H1 (cell line): ENCODE measurements around the gene PCGF6. TPM values are rescaled to one million over a fixed set of nuclear protein-coding genes. Genes with fewer than 3 reads are reported as not detected.

ENCODE experiments used
- RAD21 ChIP-seq, 2 experiments: IDR thresholded peaks in 1 of 2; conservative IDR thresholded peaks in 1 of 2; 2 replicates each; pipeline ENCODE4 v1.6.1; 2011; ENCODE audit warnings: low read depth in 2 of 2, low read length in 2 of 2, improper control_type of control experiment in 1 of 2, inconsistent platforms in 1 of 2, mild to moderate bottlenecking in 1 of 2, moderate library complexity in 1 of 2
- SIN3A ChIP-seq, 2 experiments: IDR thresholded peaks in 1 of 2; conservative IDR thresholded peaks in 1 of 2; 2 replicates each; pipeline ENCODE4 v1.6.1; 2011 to 2012; ENCODE audit warnings: low read length in 2 of 2, improper control_type of control experiment in 1 of 2, low read depth in 1 of 2, mild to moderate bottlenecking in 1 of 2
- SP1 ChIP-seq: IDR thresholded peaks from 2 replicates; pipeline ENCODE4 v1.6.1; 2011; ENCODE audit warnings: low read depth, low read length
- SRF ChIP-seq: IDR thresholded peaks from 2 replicates; pipeline ENCODE4 v1.6.1; 2011; ENCODE audit warnings: mild to moderate bottlenecking, low read depth, low read length, moderate library complexity
- TAF1 ChIP-seq: IDR thresholded peaks from 2 replicates; pipeline ENCODE4 v1.6.1; 2011; ENCODE audit warnings: mild to moderate bottlenecking, low read depth, low read length
- TEAD4 ChIP-seq: IDR thresholded peaks from 2 replicates; pipeline ENCODE4 v1.6.1; 2012; ENCODE audit warnings: low read depth, low read length, inconsistent platforms, mixed read lengths
- polyA plus RNA-seq, 7 experiments: library from polyadenylated mRNA; depleted of rRNA in 3 of 7; stranded (reverse) in 5 of 7; unstranded in 2 of 7; fragments of >200 nt in 5 of 7; fragments of 200-250 nt in 2 of 7; gene quantifications; 1 replicate in 5 of 7; 2 replicates in 1 of 7; 4 replicates in 1 of 7; pipeline versions ENCODE4 v1.2.1 to v1.2.3, GENCODE V29; 2011 to 2013; ENCODE audit warnings: missing spikeins in 2 of 7, mixed read lengths in 2 of 7
- total RNA-seq: library from RNA; stranded (reverse); fragmentation: NEBNext Ultra II Directional; extraction: Animal tissue kit (Norgen Biotek cat#: 25700); gene quantifications from 2 replicates; pipeline ENCODE4 v1.2.1, GENCODE V29; 2021
- TF ChIP-seq, protein P1 (sequence below): IDR thresholded peaks from 2 replicates; pipeline ENCODE4 v1.6.1; 2012; ENCODE audit warnings: low read length, inconsistent platforms
- TF ChIP-seq, protein P2 (sequence below): IDR thresholded peaks from 2 replicates; pipeline ENCODE4 v1.6.1; 2011; ENCODE audit warnings: low read depth, mild to moderate bottlenecking, low read length; ENCODE audit not compliant: insufficient read depth

Gene PCGF6
- total and polyA plus RNA-seq, 2 of the 8 experiments (the other 6 are each of a cell fraction or from before 2014, with no cell fraction given) = 6.9 to 18.6 TPM

DNA sequence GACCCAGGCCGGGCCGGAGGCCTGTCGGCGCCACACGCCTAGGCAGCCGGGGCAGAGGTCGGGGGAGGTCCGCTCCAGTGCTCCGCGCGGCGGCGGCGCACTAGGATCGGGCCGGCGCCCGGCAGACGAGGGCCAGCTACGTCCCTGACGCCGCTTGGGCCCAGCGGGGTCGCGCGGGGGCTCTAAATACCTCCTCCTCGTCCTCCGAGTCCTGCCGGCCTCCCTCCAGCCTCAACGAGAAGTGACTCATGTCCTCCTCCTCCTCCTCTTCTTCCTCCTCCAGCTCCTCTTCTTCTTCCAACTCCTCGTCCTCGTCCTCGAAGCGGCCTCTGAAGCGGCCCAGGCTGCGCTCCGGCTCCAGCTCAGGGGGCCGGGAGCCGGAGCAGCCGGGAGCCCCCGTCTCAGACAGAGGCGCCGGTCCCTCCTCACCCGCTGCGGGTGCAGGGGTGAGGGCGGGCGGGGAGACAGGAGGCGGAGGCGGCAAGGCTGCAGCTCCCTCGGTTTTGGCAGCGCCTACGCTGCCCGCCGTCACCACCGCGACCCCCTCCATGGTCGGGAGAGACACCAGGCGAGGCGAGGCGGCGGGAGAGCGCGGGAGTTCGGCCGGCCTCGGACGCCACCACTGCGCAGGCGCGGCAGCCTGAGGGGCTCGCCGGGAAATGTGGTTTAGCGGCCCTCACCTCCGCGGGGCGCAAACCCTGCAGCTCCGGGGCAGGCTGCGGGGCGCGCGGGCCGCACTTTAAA lies at the start of gene PCGF6 (continued):
- TF ChIP-seq, protein P1, sequence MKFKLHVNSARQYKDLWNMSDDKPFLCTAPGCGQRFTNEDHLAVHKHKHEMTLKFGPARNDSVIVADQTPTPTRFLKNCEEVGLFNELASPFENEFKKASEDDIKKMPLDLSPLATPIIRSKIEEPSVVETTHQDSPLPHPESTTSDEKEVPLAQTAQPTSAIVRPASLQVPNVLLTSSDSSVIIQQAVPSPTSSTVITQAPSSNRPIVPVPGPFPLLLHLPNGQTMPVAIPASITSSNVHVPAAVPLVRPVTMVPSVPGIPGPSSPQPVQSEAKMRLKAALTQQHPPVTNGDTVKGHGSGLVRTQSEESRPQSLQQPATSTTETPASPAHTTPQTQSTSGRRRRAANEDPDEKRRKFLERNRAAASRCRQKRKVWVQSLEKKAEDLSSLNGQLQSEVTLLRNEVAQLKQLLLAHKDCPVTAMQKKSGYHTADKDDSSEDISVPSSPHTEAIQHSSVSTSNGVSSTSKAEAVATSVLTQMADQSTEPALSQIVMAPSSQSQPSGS = no peak
- TF ChIP-seq SRF (no peak), SP1 (no peak), TEAD4 (no peak), RAD21 (IDR thresholded peaks at IDR 0.05 in 1 of 2, conservative IDR thresholded peaks at IDR 0.05 in 1 of 2; ENCODE audit: low read depth in 2 of 2, low read length in 2 of 2) (no peak), SIN3A (conservative IDR thresholded peaks at IDR 0.05 in 1 of 2, IDR thresholded peaks at IDR 0.05 in 1 of 2; ENCODE audit: low read depth in 1 of 2, low read length in 2 of 2) (no peak), TAF1 (peak; percentile 53)
- TF ChIP-seq, protein P2, sequence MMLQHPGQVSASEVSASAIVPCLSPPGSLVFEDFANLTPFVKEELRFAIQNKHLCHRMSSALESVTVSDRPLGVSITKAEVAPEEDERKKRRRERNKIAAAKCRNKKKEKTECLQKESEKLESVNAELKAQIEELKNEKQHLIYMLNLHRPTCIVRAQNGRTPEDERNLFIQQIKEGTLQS = no peak
